GM18508 (cell line): ENCODE measurements around the gene NAV2.

Experiments
- ATAC-seq: cut with Tn5 transposase; IDR thresholded peaks from one replicate; pipeline ENCODE4 v1.9.1; 2021; ENCODE audit warnings: moderate number of reproducible peaks; ENCODE audit not compliant: insufficient read depth, unreplicated experiment

NAV2 gene

DNA sequence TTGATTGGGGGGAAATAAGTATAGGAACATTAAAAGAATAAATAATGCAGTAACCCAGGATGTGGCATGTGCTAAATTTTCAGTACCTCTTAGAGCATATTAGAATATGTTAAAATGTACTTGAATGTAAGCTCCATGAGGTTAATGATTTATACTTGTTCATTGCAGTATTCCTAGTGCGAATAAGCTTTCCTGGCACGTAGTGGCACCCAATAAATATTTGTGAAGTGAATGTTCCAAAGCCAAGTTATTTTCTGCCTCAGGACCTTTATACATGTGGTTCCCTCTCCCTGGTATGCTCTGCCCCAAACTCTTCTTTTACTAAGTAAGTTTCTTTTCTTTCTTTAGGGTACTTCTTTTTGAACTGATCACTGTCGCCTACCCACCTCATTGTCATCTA lies 328.9 kb downstream of the NAV2 start:
- ATAC-seq = no peak

DNA sequence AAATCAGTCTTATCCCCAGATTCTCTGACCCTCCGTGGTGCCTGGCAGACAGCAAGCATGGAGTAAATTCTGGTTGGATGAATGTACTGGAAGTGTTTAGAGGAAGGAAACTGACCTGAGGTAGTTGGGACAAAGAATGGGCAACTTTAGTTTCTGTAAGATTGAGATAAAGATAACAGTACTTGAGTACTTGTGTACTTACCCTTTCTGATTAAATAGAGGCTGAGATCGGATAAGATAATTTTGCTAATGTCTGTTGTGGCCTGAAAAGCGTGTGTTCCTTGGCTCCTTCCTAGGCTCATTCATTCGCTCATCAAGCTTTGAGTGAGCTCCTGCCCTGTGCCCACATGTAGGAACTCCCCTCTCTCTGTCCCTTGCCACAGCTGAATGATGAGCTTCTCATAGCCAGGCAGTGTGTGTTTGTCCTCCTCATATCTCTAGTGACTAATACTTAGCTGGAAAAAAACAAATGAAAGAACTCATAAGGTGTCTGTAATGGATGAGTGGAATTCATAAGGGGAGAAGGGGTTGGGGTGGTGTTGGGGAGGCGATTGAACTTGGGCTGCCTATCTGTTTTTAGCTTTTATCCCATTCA lies 329.5 kb downstream of the NAV2 start:
- ATAC-seq = no peak

GRCh38 chr11:20042811-20043341 lies 330.2 kb downstream of the NAV2 start:
- ATAC-seq = no peak

GRCh38 chr11:20043992-20044391 lies 331.4 kb downstream of the NAV2 start:
- ATAC-seq = no peak

GRCh38 chr11:20045098-20045688 lies 332.6 kb downstream of the NAV2 start:
- no peak for ATAC-seq

DNA sequence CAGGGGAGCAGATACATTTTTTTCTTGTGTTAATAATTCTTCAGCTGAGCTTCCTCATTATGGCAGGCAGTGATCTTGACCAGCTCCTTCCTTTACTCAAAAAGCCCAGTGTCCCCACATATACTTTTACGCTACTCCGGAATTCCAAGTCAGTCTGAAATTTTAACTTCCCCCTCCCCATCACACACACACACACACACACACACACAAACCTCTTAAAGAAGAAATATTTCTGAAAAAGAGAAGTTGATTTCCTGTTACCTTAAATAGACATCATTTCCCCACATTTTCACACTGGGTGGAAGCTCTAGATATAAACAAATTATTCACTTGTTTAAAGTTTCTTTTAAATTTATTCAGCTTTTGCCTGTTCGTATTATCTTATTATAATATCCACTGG lies 333.8 kb downstream of the NAV2 start:
- ATAC-seq = no peak

DNA sequence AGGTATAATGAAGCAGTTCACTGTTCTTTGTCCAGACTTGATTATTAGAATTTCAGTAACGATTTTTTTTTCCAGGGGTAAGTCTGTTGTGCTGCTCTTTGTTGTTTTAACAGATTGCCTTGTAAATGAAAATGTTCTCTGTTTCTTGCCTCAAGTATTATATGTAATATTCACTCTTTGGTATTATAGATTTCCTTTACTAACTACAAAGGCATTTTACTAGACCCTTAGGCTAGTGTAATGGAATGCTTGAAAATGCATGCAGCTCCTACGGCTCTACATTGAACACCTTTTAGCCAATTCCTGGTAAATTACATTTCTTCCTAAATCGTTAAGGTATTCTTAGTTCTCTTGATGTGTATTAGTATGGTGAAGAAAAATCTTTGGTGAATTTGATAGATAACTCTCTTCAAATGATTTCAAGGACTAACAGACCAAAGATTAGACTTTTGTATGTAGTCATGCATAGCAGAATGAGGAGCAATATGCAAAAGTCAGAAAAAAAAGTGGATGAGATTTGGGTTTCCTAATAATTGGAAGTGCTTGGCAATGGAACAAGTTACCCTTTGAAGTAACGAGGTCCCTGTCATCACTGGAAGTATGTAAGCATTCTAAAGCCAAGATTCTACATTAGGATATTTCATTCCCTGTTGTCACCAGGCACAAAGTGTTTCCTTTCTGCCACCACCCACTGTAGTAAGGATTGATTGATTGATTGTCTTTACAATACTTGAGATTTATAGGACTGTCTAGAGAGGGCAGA lies 334.6 kb downstream of the NAV2 start:
- no peak for ATAC-seq

GRCh38 chr11:20047769-20048154 lies 335.1 kb downstream of the NAV2 start:
- no peak for ATAC-seq

GRCh38 chr11:20048246-20048645 lies 335.6 kb downstream of the NAV2 start:
- ATAC-seq = no peak

- no peak for ATAC-seq
Measured at GRCh38 chr11:20048707-20049106, 336.1 kb downstream of the NAV2 start.

- no peak for ATAC-seq
Measured at GRCh38 chr11:20049231-20049630, 336.6 kb downstream of the NAV2 start.

DNA sequence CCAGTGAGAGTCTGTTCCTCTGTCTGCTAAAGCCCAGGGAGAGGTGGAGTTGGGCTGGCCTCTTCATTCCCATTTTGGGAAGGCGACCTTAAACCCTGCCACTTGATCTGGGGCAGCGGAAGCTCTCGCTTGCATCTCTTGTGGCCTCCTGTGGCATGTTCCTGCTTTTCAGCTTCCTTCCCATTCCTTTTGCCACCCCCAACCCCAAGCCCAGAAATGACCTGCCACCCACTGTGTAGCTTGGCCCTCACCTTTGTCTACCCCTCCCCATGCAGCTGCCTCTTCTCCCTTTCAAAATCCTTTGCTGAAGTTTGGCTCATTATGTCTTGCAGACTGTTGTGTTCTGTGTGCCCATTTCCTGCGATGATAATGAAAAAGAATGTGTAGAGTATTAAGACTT lies 337.4 kb downstream of the NAV2 start:
- no peak for ATAC-seq

DNA sequence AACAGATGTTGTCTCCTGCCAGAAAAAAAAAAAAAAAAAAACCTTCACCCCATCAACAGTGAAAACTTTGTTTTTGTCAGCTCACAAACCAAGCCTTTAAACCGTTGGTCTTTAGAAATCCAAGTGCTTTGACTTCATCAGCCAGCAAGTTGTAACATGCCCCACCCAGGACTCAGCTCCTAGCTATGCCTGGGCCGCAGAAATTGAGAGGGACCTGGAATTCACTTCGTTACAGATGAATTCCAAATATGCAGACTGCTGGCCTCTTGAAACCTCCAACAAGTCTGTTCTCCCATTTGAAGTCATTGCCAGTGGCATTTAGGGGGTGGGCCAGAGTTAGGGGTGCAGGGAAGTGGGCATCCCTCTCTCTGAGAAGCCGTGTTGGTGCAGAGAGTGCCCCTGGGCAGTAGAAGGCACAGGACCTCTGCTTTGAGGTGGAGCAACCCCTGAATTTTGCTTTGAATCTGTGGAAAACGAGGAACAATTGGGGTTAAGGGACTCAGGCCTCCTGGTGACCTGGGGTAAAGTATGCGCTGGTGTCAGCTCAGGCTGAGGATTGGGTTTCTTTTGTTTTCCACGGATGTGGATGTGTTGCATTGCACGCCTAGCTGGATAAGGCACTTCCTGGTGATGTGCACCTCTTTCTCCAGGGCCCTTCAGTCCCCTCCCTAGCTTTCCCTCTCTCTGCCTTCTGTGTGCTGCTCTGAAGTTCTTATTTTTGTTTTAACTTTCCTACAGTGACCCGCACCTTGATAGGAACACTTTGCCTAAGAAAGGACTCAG lies 338.1 kb downstream of the NAV2 start:
- no peak for ATAC-seq

DNA sequence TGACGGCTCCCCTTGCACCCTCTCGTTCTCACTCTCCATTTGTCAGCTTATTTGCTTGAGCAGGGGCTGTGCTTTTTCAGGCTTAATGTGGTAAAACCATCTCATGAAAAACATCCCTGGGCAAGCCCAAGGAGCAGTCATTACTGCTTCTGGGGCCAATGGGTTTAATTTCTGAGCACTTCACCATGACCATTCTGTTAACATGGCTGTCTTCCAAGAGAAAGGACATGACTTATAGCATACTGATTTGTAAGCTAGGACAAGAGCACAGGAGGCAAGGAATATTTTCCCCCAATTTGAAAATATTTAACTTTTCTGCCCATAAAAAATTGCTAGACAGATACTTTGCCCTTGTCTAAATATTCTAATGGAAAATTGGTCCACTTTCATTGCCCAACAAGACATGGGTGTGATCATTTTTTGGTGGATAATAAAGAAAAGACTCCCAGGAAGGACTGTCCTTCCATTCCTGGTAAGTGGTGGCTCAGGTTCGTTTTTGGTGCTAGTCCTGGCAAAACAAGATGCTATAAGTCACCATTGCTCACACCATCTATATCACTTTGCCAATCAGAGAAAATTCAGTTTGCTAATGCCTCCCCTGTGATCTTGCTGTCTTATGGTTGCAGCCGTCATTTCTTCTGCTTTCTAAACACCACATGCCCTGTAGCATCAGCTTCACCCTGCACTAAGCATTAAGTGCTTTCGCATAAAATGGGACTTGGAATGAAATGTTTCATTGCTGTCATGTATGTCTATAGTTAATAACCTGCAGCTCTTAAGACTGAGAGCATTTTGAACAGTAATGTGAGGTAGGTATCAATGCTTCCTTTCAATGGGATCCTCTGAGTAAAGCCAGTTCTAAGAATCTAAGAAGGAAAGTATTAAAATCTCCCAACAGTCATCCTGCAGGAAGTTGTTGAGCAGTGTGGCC lies 339.1 kb downstream of the NAV2 start:
- ATAC-seq = no peak

DNA sequence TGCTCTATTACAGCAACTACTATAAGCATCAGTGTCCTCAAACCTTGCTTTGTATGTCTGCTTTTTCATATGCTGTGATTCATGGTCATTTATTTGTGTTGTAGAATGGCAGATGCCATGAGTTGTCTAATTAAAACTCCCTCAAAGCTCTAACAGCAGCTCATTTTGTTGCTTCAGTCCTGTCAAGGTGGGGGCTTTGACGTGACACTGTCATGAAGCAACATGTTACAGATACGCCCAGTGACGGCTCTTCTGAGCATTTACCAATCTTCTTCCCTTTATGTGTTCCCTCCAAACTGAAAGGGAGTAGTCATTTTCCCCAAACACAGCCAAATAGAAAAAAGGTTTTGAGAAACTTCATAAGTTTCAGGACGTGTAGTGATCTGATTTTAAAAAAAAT lies 340.9 kb downstream of the NAV2 start:
- no peak for ATAC-seq

DNA sequence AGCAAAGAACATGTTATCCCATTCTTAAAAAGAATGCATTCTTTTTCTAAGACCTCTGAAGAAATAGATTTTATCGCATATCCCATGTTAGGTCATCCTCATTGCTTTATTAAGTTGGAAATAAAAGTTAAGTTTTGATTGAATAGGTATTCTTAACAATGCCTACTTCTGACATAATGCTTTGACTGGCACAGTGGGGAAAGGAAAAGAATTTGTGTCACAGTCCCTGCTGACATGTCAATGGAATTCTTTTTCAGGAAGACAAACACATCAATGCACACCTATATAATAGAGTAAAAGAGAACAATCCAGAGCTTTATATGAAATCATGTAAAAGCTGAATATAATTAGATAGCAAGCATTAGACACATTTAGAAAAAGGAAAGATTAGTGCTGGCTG lies 341.9 kb downstream of the NAV2 start:
- no peak for ATAC-seq

DNA sequence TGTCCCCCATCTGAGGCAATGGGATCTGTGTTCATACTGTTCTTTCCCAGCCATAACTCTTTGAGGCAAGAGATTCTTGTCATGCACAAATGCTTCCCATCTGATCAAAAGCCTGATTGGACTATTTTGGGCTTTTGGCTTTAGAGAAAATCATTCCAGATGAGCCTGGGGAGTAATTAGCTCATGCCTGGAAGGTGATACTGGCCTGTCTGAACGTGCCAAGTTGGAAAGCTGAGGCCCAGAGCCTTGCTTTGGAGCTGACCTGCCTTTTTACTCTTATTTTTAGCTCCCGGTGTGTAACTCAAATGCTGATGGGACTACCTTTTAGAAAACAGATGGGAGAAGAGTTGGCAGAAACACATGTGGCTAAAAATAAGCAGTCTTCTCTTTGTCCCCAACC lies 342.7 kb downstream of the NAV2 start:
- ATAC-seq = no peak

DNA sequence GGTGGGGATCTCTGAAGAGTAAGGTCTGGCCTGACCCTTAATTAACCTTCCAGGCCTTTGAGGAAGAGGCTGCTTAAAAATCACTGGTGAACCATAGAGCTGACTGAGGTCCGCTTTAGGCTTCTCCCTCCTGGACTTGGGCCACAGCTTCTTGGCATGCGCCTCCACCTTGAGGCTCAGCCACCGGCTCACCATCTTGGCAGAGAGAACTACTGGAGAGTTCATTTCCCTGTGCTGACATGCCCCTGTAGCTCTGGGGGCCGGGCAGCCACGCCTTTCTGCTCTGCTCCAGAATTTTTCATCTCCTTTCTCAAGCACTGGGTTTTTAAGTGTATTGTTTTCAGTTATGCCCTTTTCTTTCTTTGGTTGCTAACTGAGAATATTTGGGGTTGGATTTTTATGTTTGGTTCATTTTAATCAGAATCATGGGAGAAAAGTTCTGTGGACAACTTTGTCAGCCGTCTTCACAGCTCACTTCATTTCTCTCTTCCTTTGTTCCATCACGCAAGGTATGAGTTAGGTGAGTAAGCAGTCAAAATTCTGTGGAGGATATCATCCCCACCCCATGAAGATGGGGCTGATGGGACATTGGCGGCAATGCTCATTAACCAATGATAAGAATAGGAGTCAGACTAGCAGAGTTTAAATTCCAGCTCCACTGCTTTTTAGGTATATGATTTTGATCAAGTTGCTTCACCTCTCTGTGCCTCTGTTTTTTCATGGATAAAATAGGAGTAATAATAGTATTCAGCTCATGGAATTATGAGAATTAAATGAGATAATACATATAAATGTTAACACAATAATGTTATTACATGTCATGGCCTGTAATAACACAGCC lies 343.7 kb downstream of the NAV2 start:
- ATAC-seq = no peak
